ENCODE data around the gene CGN. TPM values are rescaled to one million over a fixed set of nuclear protein-coding genes. Genes with fewer than 3 reads are reported as not detected.

CGN gene
- total RNA-seq, 6 experiments from 2014 or later: 15.9 to 65.4 (median 38.6) TPM

- ATAC-seq: no peak
- 69% methylated on average over 4 of the region's 4 CpGs for WGBS (ENCODE audit: insufficient coverage, low coverage, low lambda C conversion rate, missing lambda C conversion rate)
- no peak for DNase-seq
- TF ChIP-seq CTCF (IDR thresholded peaks at IDR 0.05) (no peak), POLR2A (IDR thresholded peaks at IDR 0.05) (no peak)
- Histone ChIP-seq H3K27me3 (no peaks in the 10 kb centered on the region), H3K27ac (no peak overlapping the region), H3K9me3 (no peaks in the 10 kb centered on the region), H3K4me3 (no peak overlapping the region), H3K4me1 (no peaks in the 10 kb centered on the region), H3K36me3 (no peaks in the 10 kb centered on the region)
- intact Hi-C loops (cut with DNase I): no loop called here
Measured at GRCh38 chr1:151553659-151554058, 42.5 kb downstream of the CGN start.

GRCh38 chr1:151556052-151556451, 44.9 kb downstream of the CGN start:
- WGBS (ENCODE audit: insufficient coverage, low coverage, low lambda C conversion rate, missing lambda C conversion rate): 100% methylated on average over 2 of the region's 2 CpGs
- intact Hi-C loops (cut with DNase I): no loop called here

GRCh38 chr1:151562661-151563060, 51.5 kb downstream of the CGN start:
- Histone ChIP-seq H3K27ac (no peak overlapping the region), H3K27me3 (no peaks in the 10 kb centered on the region), H3K4me1 (peaks cover 0 to 7% (median 0%) of the 10 kb centered on the region in 4 donors), H3K36me3 (peaks cover 0 to 4% (median under 1%) of the 10 kb centered on the region in 4 donors), H3K9me3 (no peaks in the 10 kb centered on the region), H3K4me3 (no peak overlapping the region)
- 83% methylated on average over 1 of the region's 1 CpG for WGBS (ENCODE audit: insufficient coverage, low coverage, low lambda C conversion rate, missing lambda C conversion rate)
- DNase-seq (no peak), ATAC-seq (no peak)
- intact Hi-C loops (cut with DNase I): no loop called here
- TF ChIP-seq CTCF (IDR thresholded peaks at IDR 0.05): no peak
- no peak for TF ChIP-seq POLR2A (IDR thresholded peaks at IDR 0.05)

More at GRCh38 chr1:151556052-151556451, 44.9 kb downstream of the CGN start:
- H3K4me3 ChIP-seq: no peak overlapping the region
- peaks cover 0 to 7% (median 0%) of the 10 kb centered on the region in 4 donors for H3K4me1 ChIP-seq
- no peaks in the 10 kb centered on the region for H3K27me3 ChIP-seq
- H3K27ac ChIP-seq: no peak overlapping the region
- no peaks in the 10 kb centered on the region for H3K9me3 ChIP-seq
- no peaks in the 10 kb centered on the region for H3K36me3 ChIP-seq
- TF ChIP-seq POLR2A (IDR thresholded peaks at IDR 0.05) (no peak), CTCF (IDR thresholded peaks at IDR 0.05) (no peak)
- DNase-seq (no peak), ATAC-seq (no peak)

- TF ChIP-seq POLR2A (IDR thresholded peaks at IDR 0.05) (no peak), CTCF (IDR thresholded peaks at IDR 0.05) (no peak)
- H3K9me3 ChIP-seq: no peaks in the 10 kb centered on the region
- peaks cover 0 to 7% (median 0%) of the 10 kb centered on the region in 4 donors for H3K4me1 ChIP-seq
- intact Hi-C loops (cut with DNase I): no loop called here
- WGBS (ENCODE audit: insufficient coverage, low coverage, low lambda C conversion rate, missing lambda C conversion rate): 68% methylated on average over 2 of the region's 2 CpGs
- peaks cover 0 to 4% (median under 1%) of the 10 kb centered on the region in 4 donors for H3K36me3 ChIP-seq
- H3K27ac ChIP-seq: no peak overlapping the region
- no peak overlapping the region for H3K4me3 ChIP-seq
- no peaks in the 10 kb centered on the region for H3K27me3 ChIP-seq
- ATAC-seq (no peak), DNase-seq (no peak)
Measured at GRCh38 chr1:151563376-151563775, 52.2 kb downstream of the CGN start.

All from right lobe of liver (tissue), 6 donors.